Measurements from ENCODE around the gene CENPX. TPM values are rescaled to one million over a fixed set of nuclear protein-coding genes. Genes with fewer than 3 reads are reported as not detected.
A peak's percentile ranks its signal among the peaks of the same experiment; 100 is the strongest.

CENPX gene
- total and polyA plus RNA-seq, 2 of the 13 experiments (the other 11 are each of a cell fraction or from before 2014, with no cell fraction given) = 92.7 to 170 TPM

- TF ChIP-seq FLYWCH1 (CRISPR knock-in tag; IDR thresholded peaks at IDR 0.05) = 0 out of 2 replicates have a peak, but pooled peaks have one; percentile 70
- peak; percentile 59; the same call in 1 of the 2 replicates for TF ChIP-seq NR2C2 (CRISPR knock-in tag; IDR thresholded peaks at IDR 0.05; ENCODE audit: borderline replicate concordance)
- TF ChIP-seq PHF21A (CRISPR knock-in tag; IDR thresholded peaks at IDR 0.05) = peak; percentile 96
- no peak for TF ChIP-seq NFIB (CRISPR knock-in tag; IDR thresholded peaks at IDR 0.05; ENCODE audit: borderline replicate concordance)
- peak; percentile 89; the same call in 1 of the 2 replicates for TF ChIP-seq ZNF337 (CRISPR knock-in tag; IDR thresholded peaks at IDR 0.05; ENCODE audit: borderline replicate concordance, low read depth)
- peak; percentile 53; the same call in 1 of the 2 replicates for TF ChIP-seq DR1 (CRISPR knock-in tag; IDR thresholded peaks at IDR 0.05)
- TF ChIP-seq ZNF572 (CRISPR knock-in tag; IDR thresholded peaks at IDR 0.05) = no peak
- no peak for TF ChIP-seq CBX1 (IDR thresholded peaks at IDR 0.05; ENCODE audit: low read depth)
- no peak for TF ChIP-seq MBNL3 (CRISPR knock-in tag; conservative IDR thresholded peaks at IDR 0.05)
- peak; percentile 33; the same call in 1 of the 2 replicates for TF ChIP-seq RERE (CRISPR knock-in tag; IDR thresholded peaks at IDR 0.05; ENCODE audit: low read depth)
- peak; percentile 84; the same call in 1 of the 2 replicates for TF ChIP-seq ZNF335 (CRISPR knock-in tag; IDR thresholded peaks at IDR 0.05)
- TF ChIP-seq IRF9 (CRISPR knock-in tag; IDR thresholded peaks at IDR 0.05; ENCODE audit: borderline replicate concordance) = no peak; the same call in none of the 2 replicates
- peak; percentile 84 for TF ChIP-seq GABPB1 (CRISPR knock-in tag; IDR thresholded peaks at IDR 0.05)
- TF ChIP-seq ZBTB21 (CRISPR knock-in tag; IDR thresholded peaks at IDR 0.05) = peak; percentile 68
- no peak for TF ChIP-seq KLF13 (CRISPR knock-in tag; IDR thresholded peaks at IDR 0.05)
- no peak for TF ChIP-seq ZBTB7A (CRISPR knock-in tag; IDR thresholded peaks at IDR 0.05)
- no peak for TF ChIP-seq ONECUT2 (CRISPR knock-in tag; IDR thresholded peaks at IDR 0.05)
- TF ChIP-seq BCL3 (CRISPR knock-in tag; IDR thresholded peaks at IDR 0.05) = peak; percentile 91
- no peak for TF ChIP-seq CBX2 (IDR thresholded peaks at IDR 0.05; ENCODE audit: low read depth, low read length)
- 0 out of 2 replicates have a peak, but pooled peaks have one; percentile 42 for TF ChIP-seq CBX2 (CRISPR knock-in tag; IDR thresholded peaks at IDR 0.05; ENCODE audit: low read depth)
Measured at GRCh38 chr17:82003411-82004381, 19.0 kb downstream of the CENPX start (continued).

Measured in HepG2 (cell line).